Measurements from ENCODE around the gene S100G. TPM values are rescaled to one million over a fixed set of nuclear protein-coding genes. Genes with fewer than 3 reads are reported as not detected.

S100G gene
- total and polyA plus RNA-seq, 2 of the 4 experiments (the other 2 are of a cell fraction) = not detected

- WGBS, 2 experiments (ENCODE audit: extremely low coverage in 2 of 2, insufficient read length in 1 of 2) = no CpG with 5 or more reads among the region's 6 CpGs
- BruUV-seq (replicated peaks) = no TSS peak
- no peak for TF ChIP-seq FOS (IDR thresholded peaks at IDR 0.05; ENCODE audit: low read depth, low read length)
- TF ChIP-seq USF2 (IDR thresholded peaks at IDR 0.05; ENCODE audit: low read depth, low read length) = no peak
- no peak for TF ChIP-seq RAD21 (IDR thresholded peaks at IDR 0.05; ENCODE audit: low read length)
- TF ChIP-seq MAZ (IDR thresholded peaks at IDR 0.05; ENCODE audit: borderline replicate concordance, low read depth, low read length) = no peak
- TF ChIP-seq CTCF (conservative IDR thresholded peaks at IDR 0.05; ENCODE audit: low read depth, low read length) = no peak
- no peak for TF ChIP-seq MAFK (IDR thresholded peaks at IDR 0.05; ENCODE audit: low read depth, low read length)
Observed at GRCh38 chrX:16612257-16612897, 37.6 kb upstream of the S100G start.

More at GRCh38 chrX:16612257-16612897, 37.6 kb upstream of the S100G start:
- Histone ChIP-seq H3K4ac (ENCODE audit: low read depth, low read length) (no peak overlapping the region), H4K20me1 (ENCODE audit: insufficient read depth, low read length) (no peaks in the 10 kb centered on the region), H3K4me3 (ENCODE audit: insufficient read depth, low read depth, low read length) (no peak overlapping the region), H3K36me3 (ENCODE audit: control insufficient read depth, insufficient read depth, low read length) (peaks cover 8% of the 10 kb centered on the region), H3K4me2 (ENCODE audit: low read depth, low read length) (no peak overlapping the region), H2AK9ac (replicated peaks; ENCODE audit: low read depth, low read length, poor library complexity) (no peak overlapping the region), H2AFZ (replicated peaks; ENCODE audit: low read length, poor library complexity) (no peak overlapping the region), H4K5ac (ENCODE audit: low read depth, low read length) (no peak overlapping the region), H2BK15ac (ENCODE audit: low read depth, low read length) (no peak overlapping the region), H3K9me3 (ENCODE audit: control insufficient read depth, insufficient read depth, low read length) (no peaks in the 10 kb centered on the region), H4K8ac (ENCODE audit: low read depth in 2 of 2, low read length in 2 of 2) (no peak overlapping the region), H3K27ac (ENCODE audit: insufficient read depth, low read length) (no peak overlapping the region), H3K4me1 (ENCODE audit: control insufficient read depth, insufficient read depth, low read length) (no peaks in the 10 kb centered on the region; the same call in 1 of the 2 replicates), H3K18ac (ENCODE audit: low read depth, low read length) (no peak overlapping the region), H3K27me3 (ENCODE audit: control insufficient read depth, insufficient read depth, low read length) (0 out of 2 replicates have a peak, but pooled peaks cover 2% of the 10 kb centered on the region), H3K23ac (ENCODE audit: low read depth, low read length) (no peak overlapping the region), H2BK20ac (ENCODE audit: low read depth, low read length) (no peak overlapping the region), H3K79me1 (ENCODE audit: low read depth in 1 of 2, low read length in 2 of 2) (no peaks in the 10 kb centered on the region; a peak in 2 of 4 replicates), H2AK5ac (ENCODE audit: low read depth, low read length) (no peak overlapping the region), H3K14ac (replicated peaks; ENCODE audit: low read depth, low read length) (no peak overlapping the region), H3K9me1 (ENCODE audit: insufficient read depth, low read length) (no peaks in the 10 kb centered on the region), H2BK120ac (ENCODE audit: low read depth, low read length) (no peak overlapping the region), H4K91ac (ENCODE audit: insufficient read depth, low read depth, low read length) (no peak overlapping the region), H3K56ac (ENCODE audit: extremely low read depth, insufficient read depth, low read length) (no peak overlapping the region), H3K9ac (ENCODE audit: low read depth, low read length) (no peak overlapping the region), H2BK5ac (ENCODE audit: low read depth, low read length, poor library complexity, severe bottlenecking) (no peak overlapping the region)
- DNase-seq (no peak), ATAC-seq (ENCODE audit: low read depth) (no peak)
- CTCF ChIA-PET = no interaction called here
- POLR2A ChIA-PET (ENCODE audit: unreplicated experiment) = no interaction called here
- in situ Hi-C loops (cut with MboI; ENCODE audit: low sequenced_read_pairs) (no loop called here), intact Hi-C loops (cut with micrococcal nuclease) (no loop called here), dilution Hi-C loops (cut with HindIII; ENCODE audit: low sequenced_read_pairs, unreplicated experiment) (no loop called here)
